HG03460 (cell line): ENCODE data around the gene CEACAM6.

ENCODE experiments used
- ATAC-seq: cut with Tn5 transposase; IDR thresholded peaks from one replicate; pipeline ENCODE4 v1.9.1; 2021; ENCODE audit not compliant: unreplicated experiment

Gene CEACAM6

GRCh38 chr19:41795031-41795461 lies 39.7 kb downstream of the CEACAM6 start:
- no peak for ATAC-seq

DNA sequence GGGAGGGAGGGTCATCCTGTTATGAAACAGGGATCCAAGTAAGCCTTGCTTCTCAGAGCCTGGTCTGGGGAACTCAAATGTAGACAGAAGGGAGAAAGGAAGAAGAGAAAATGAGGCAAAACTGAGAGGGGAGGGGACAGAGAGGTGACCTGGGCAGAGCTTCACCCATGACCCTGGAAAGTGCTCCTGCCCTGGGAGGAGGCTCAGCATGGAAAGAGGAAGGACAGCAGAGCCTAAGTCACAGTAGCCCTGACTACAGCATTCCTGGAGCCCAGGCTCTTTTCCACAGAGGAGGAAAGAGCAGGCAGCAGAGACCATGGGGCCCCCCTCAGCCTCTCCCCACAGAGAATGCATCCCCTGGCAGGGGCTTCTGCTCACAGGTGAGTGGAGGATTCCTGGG lies 41.0 kb downstream of the CEACAM6 start, which contains the start of gene CEACAM3:
CEACAM3 (plus strand) TSS at position 226 of the 400 bp plus-strand sequence; CDS start at position 317, 91 bp downstream.
- ATAC-seq = no peak

GRCh38 chr19:41796901-41797300 lies 41.6 kb downstream of the CEACAM6 start:
- ATAC-seq = no peak

- no peak for ATAC-seq
Measured at GRCh38 chr19:41799444-41800000, 44.2 kb downstream of the CEACAM6 start.

- no peak for ATAC-seq
Measured at GRCh38 chr19:41801031-41801430, 45.7 kb downstream of the CEACAM6 start.

GRCh38 chr19:41801792-41802211 lies 46.5 kb downstream of the CEACAM6 start:
- ATAC-seq = no peak

DNA sequence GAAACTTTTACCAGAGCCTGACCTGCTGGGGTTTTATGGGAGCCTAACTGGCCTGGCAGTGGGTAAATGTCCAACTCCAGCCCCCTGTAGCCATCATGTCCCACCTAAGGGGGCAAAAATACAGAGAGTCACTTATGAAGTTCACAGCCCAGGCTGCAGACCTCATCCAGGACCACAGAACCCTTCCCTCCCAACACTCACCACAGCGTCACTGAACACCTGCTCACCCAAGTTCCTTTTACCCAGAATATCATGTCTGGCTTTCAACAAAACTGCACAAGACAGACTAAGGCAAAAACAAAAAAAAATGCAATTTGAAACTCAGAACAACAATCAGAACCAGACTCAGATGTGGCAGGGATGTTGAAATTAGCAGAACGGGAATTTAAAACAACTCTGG lies 47.4 kb downstream of the CEACAM6 start:
- ATAC-seq = no peak

GRCh38 chr19:41804336-41804735 lies 49.0 kb downstream of the CEACAM6 start:
- ATAC-seq = no peak

DNA sequence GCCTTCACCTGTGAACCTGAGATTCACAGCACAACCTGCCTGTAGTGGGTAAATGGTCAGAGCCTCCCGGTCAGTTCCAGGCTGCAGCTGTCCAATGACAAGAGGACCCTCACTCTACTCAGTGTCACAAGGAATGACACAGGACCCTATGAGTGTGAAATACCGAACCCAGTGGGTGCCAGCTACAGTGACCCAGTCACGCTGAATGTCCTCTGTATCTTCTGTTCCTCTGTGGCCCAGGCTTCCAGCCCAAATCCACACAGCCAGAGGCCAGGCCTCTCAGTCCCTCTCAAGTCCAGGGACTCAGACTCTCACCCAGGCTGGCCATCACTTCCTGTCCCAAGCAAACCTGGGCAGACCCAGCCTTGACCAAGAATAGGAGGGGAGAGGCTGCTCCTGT lies 51.8 kb downstream of the CEACAM6 start:
- no peak for ATAC-seq

DNA sequence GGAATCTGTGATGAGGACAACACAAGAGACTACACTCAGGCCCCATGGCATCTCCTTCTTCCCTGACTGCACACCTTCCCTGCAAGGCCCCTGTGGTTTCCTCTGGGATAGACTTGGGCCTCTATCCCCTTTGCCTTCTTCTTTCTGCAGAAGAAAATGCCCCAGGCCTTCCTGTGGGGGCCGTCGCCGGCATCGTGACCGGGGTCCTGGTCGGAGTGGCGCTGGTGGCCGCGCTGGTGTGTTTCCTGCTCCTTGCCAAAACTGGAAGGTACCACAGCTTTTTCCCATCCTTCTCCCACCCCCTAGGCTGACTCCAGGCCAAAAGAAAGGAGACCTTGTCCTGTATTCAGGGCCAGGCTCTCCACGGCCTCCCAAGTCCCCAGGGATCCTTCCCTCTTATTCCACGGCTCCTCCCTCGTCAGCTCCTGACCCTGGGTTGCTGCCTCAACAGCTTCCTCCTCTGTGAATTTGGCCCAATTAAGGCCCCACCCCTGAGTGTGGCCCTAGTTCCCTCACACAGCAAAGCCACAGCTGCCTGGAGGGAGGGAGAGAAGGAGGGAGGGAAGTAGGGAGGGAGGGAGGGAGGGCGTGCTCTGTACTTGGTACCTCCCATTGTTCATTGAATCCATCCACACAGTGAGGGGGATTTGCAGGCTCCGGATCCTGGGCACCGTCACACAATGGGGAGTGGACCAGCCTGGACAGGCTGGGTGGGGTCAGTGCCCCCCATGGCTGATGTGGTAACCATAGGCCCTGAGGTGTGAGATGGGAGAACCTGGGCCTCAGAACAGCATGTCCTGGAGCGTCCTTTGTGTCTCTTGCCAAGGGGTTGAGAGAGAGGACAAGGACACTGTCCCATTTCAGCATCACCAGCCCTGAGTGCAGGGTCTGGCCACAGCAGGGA lies 53.6 kb downstream of the CEACAM6 start:
- ATAC-seq = no peak

GRCh38 chr19:41810301-41810700 lies 55.0 kb downstream of the CEACAM6 start:
- no peak for ATAC-seq

DNA sequence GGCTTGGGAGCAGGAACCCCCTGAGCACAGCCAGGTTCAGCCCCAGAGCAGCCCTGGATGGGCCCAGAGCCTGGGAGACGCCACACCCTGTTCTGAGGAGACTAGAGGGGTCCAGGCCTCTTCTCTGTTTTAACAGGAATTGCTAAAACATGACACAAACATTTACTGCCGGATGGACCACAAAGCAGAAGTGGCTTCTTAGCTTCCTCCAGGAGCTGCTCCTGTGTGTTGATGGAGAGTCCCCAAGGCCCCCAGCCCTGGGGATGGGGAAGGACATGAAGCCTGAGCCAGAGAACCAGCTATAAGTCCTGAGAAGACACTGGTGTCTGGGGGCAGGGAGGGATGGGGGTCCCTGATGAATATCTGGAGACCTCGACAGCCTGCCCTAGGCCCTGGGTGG lies 55.7 kb downstream of the CEACAM6 start:
- ATAC-seq = no peak

GRCh38 chr19:41811981-41812380 lies 56.7 kb downstream of the CEACAM6 start:
- no peak for ATAC-seq

GRCh38 chr19:41813911-41814310 lies 58.6 kb downstream of the CEACAM6 start:
- no peak for ATAC-seq

- no peak for ATAC-seq
Measured at GRCh38 chr19:41815301-41815700, 60.0 kb downstream of the CEACAM6 start.

DNA sequence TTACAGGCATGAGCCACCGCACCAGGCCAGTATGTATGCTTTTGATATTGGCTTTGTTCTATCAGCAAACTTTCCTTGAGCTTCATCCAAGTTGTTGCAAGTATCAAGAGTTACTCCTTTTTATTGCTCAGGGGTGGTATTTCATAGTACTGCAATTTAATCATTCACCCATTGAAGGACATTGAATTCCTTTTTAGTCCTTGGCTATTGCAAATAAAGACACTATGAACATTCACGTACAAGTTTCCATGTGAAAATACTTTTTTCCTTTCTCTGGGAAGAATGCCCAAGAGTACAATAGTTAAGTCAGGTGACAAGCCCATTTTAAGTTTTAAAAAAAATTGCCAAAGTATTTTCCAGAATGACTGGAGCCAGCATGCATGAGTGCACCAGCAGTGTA lies 61.4 kb downstream of the CEACAM6 start:
- no peak for ATAC-seq

DNA sequence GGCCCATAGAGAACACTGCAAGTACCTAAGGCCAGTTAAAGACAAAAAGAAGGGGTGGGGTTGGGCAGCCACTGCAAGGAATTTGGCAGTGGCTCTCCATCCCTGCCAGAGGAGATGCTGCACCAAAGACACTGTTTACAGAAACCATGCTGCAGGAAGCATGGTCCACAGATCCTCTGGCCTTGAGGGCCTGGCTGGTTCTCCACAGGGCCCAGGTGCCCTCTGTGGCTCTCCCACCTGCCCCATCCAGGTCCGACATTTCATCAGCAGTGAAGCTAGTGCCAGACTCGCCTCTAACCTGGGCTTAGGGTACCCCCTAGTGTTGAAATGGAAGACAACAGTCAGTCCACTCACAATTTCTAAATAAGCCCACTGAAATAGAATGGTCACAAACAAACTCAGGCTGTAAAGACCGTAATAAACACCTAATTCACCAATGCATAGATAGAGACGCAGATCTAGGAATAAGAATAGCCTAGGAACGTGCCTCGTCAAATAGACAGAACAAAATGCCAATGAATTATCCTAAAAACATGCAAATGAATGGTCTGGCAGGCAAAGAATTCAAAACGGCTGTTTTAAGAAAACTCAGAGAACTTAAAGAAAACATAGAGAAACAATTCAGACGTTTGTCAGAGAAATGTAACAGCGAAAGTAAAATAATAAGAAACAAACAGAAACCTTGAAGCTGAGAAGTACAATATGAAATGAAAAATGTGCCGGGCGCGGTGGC lies 65.8 kb downstream of the CEACAM6 start:
- ATAC-seq = no peak
